ENCODE results near the gene REEP3. TPM values are rescaled to one million over a fixed set of nuclear protein-coding genes. Genes with fewer than 3 reads are reported as not detected.
A peak's percentile ranks its signal among the peaks of the same experiment; 100 is the strongest.

REEP3 gene
- total and polyA plus RNA-seq, 7 experiments from 2014 or later: 1.6 to 21.6 (median 8.1) TPM

- ATAC-seq: no peak
- POLR2A ChIA-PET: interaction anchor here (0.6 kb wide), 2 partner anchors 17 to 300 kb away, joined by 3 read pairs; no protein-coding TSS in a partner anchor
Observed at GRCh38 chr10:63525021-63525420, 3.8 kb downstream of the REEP3 start.

GRCh38 chr10:63527401-63527800 lies 6.2 kb downstream of the REEP3 start:
- Histone ChIP-seq H3K4me1 (ENCODE audit: control insufficient read depth in 2 of 2, insufficient read depth in 2 of 2, low read length in 2 of 2) (peaks cover 0 to 15% of the 10 kb centered on the region in 2 donors), H3K4me3 (ENCODE audit: low read length) (no peak overlapping the region), H3K36me3 (ENCODE audit: control insufficient read depth in 2 of 3, insufficient read depth in 3 of 3, low read length in 3 of 3) (no peaks in the 10 kb centered on the region), H3K9me3 (ENCODE audit: control insufficient read depth in 2 of 3, low read length in 3 of 3) (no peaks in the 10 kb centered on the region), H3K27me3 (ENCODE audit: control insufficient read depth in 2 of 2, insufficient read depth in 2 of 2, low read length in 2 of 2) (no peaks in the 10 kb centered on the region), H3K27ac (ENCODE audit: low read depth, low read length) (no peak overlapping the region)
- Mint-ChIP-seq H3K27me3 (no peaks in the 10 kb centered on the region), H3K4me1 (peaks cover 23 to 58% (median 40%) of the 10 kb centered on the region in 7 donors), H3K36me3 (peaks cover 5 to 20% (median 13%) of the 10 kb centered on the region in 5 donors), H3K9me3 (peaks cover 0 to 6% (median 0%) of the 10 kb centered on the region in 11 donors), H3K27ac (peak overlapping the region in 1 of 9 donors; percentile 54), H3K4me3 (no peak overlapping the region)
- intact Hi-C loops (cut with micrococcal nuclease): loop anchor here in 1 of 2 donors (10.0 kb wide), 1 partner anchor 893 kb away; no protein-coding TSS in a partner anchor
- DNase-seq (no peak), ATAC-seq (no peak)
- CTCF ChIA-PET: interaction anchor here (0.6 kb wide), 1 partner anchor 194 kb away, joined by 3 read pairs; no protein-coding TSS in a partner anchor
- POLR2A ChIA-PET: no interaction called here

More at GRCh38 chr10:63525021-63525420, 3.8 kb downstream of the REEP3 start:
- no peaks in the 10 kb centered on the region for H3K9me3 ChIP-seq (ENCODE audit: control insufficient read depth in 2 of 3, low read length in 3 of 3)
- Mint-ChIP-seq H3K4me1 (peaks cover 27 to 70% (median 52%) of the 10 kb centered on the region in 7 donors), H3K27ac (no peak overlapping the region), H3K27me3 (no peaks in the 10 kb centered on the region), H3K36me3 (peaks cover 5 to 20% (median 13%) of the 10 kb centered on the region in 5 donors), H3K9me3 (peaks cover 0 to 6% (median 0%) of the 10 kb centered on the region in 11 donors), H3K4me3 (no peak overlapping the region)
- CTCF ChIA-PET: interaction anchor here (0.6 to 0.7 kb wide), 2 partner anchors 14 to 308 kb away, joined by 3 to 4 read pairs; no protein-coding TSS in a partner anchor
- intact Hi-C loops (cut with micrococcal nuclease): loop anchor here in 1 of 2 donors (10.0 kb wide), 1 partner anchor 890 kb away; no protein-coding TSS in a partner anchor
- DNase-seq: no peak
- H3K27ac ChIP-seq (ENCODE audit: low read depth, low read length): no peak overlapping the region
- peaks cover 4 to 22% of the 10 kb centered on the region in 2 donors for H3K4me1 ChIP-seq (ENCODE audit: control insufficient read depth in 2 of 2, insufficient read depth in 2 of 2, low read length in 2 of 2)
- H3K4me3 ChIP-seq (ENCODE audit: low read length): no peak overlapping the region
- H3K36me3 ChIP-seq (ENCODE audit: control insufficient read depth in 2 of 3, insufficient read depth in 3 of 3, low read length in 3 of 3): no peaks in the 10 kb centered on the region
- H3K27me3 ChIP-seq (ENCODE audit: control insufficient read depth in 2 of 2, insufficient read depth in 2 of 2, low read length in 2 of 2): no peaks in the 10 kb centered on the region

GRCh38 chr10:63528084-63528744 lies 7.0 kb downstream of the REEP3 start:
- POLR2A ChIA-PET: no interaction called here
- Mint-ChIP-seq H3K27ac (peak overlapping the region in 4 of 9 donors; percentile 6 to 47 (median 17)), H3K27me3 (no peaks in the 10 kb centered on the region), H3K36me3 (peaks cover 5 to 24% (median 13%) of the 10 kb centered on the region in 5 donors), H3K9me3 (peaks cover 0 to 6% (median 0%) of the 10 kb centered on the region in 11 donors), H3K4me3 (peak overlapping the region in 5 of 10 donors; percentile 3 to 27 (median 12)), H3K4me1 (peaks cover 22 to 56% (median 37%) of the 10 kb centered on the region in 7 donors)
- no peak overlapping the region for H3K27ac ChIP-seq (ENCODE audit: low read depth, low read length)
- H3K4me3 ChIP-seq (ENCODE audit: low read length): no peak overlapping the region
- intact Hi-C loops (cut with micrococcal nuclease): loop anchor here in 1 of 2 donors (10.0 kb wide), 1 partner anchor 893 kb away; no protein-coding TSS in a partner anchor
- H3K4me1 ChIP-seq (ENCODE audit: control insufficient read depth in 2 of 2, insufficient read depth in 2 of 2, low read length in 2 of 2): peaks cover 0 to 9% of the 10 kb centered on the region in 2 donors
- ATAC-seq: no peak
- H3K27me3 ChIP-seq (ENCODE audit: control insufficient read depth in 2 of 2, insufficient read depth in 2 of 2, low read length in 2 of 2): no peaks in the 10 kb centered on the region
- CTCF ChIA-PET: no interaction called here
- H3K36me3 ChIP-seq (ENCODE audit: control insufficient read depth in 2 of 3, insufficient read depth in 3 of 3, low read length in 3 of 3): no peaks in the 10 kb centered on the region
- no peak for DNase-seq
- H3K9me3 ChIP-seq (ENCODE audit: control insufficient read depth in 2 of 3, low read length in 3 of 3): no peaks in the 10 kb centered on the region

GRCh38 chr10:63530409-63530808 lies 9.2 kb downstream of the REEP3 start:
- Histone ChIP-seq H3K27me3 (ENCODE audit: control insufficient read depth in 2 of 2, insufficient read depth in 2 of 2, low read length in 2 of 2) (no peaks in the 10 kb centered on the region), H3K4me3 (ENCODE audit: low read length) (no peak overlapping the region), H3K27ac (ENCODE audit: low read depth, low read length) (no peak overlapping the region), H3K9me3 (ENCODE audit: control insufficient read depth in 2 of 3, low read length in 3 of 3) (no peaks in the 10 kb centered on the region), H3K36me3 (ENCODE audit: control insufficient read depth in 2 of 3, insufficient read depth in 3 of 3, low read length in 3 of 3) (no peaks in the 10 kb centered on the region), H3K4me1 (ENCODE audit: control insufficient read depth in 2 of 2, insufficient read depth in 2 of 2, low read length in 2 of 2) (peaks cover 0 to 7% of the 10 kb centered on the region in 2 donors)
- Mint-ChIP-seq H3K9me3 (peaks cover 0 to 6% (median 0%) of the 10 kb centered on the region in 11 donors), H3K27me3 (no peaks in the 10 kb centered on the region), H3K27ac (no peak overlapping the region), H3K36me3 (peaks cover 5 to 24% (median 13%) of the 10 kb centered on the region in 5 donors), H3K4me3 (no peak overlapping the region), H3K4me1 (peaks cover 17 to 40% (median 31%) of the 10 kb centered on the region in 7 donors)
- no peak for ATAC-seq
- DNase-seq: no peak
- intact Hi-C loops (cut with micrococcal nuclease): no loop called here
- ChIA-PET POLR2A (interaction anchor here (1.0 kb wide), 1 partner anchor 10 kb away, joined by 4 read pairs; the partner anchor contains the start of gene REEP3), CTCF (no interaction called here)

GRCh38 chr10:63534723-63535122 lies 13.5 kb downstream of the REEP3 start:
- Mint-ChIP-seq H3K27me3 (no peaks in the 10 kb centered on the region), H3K36me3 (peaks cover 0 to 5% (median 1%) of the 10 kb centered on the region in 5 donors), H3K4me1 (peaks cover 2 to 16% (median 6%) of the 10 kb centered on the region in 7 donors), H3K9me3 (no peaks in the 10 kb centered on the region), H3K27ac (no peak overlapping the region), H3K4me3 (no peak overlapping the region)
- H3K4me3 ChIP-seq (ENCODE audit: low read length): no peak overlapping the region
- H3K36me3 ChIP-seq (ENCODE audit: control insufficient read depth in 2 of 3, insufficient read depth in 3 of 3, low read length in 3 of 3): no peaks in the 10 kb centered on the region
- ATAC-seq: no peak
- no peak for DNase-seq
- intact Hi-C loops (cut with micrococcal nuclease): no loop called here
- no peak overlapping the region for H3K27ac ChIP-seq (ENCODE audit: low read depth, low read length)
- H3K27me3 ChIP-seq (ENCODE audit: control insufficient read depth in 2 of 2, insufficient read depth in 2 of 2, low read length in 2 of 2): no peaks in the 10 kb centered on the region
- CTCF ChIA-PET: no interaction called here
- POLR2A ChIA-PET: no interaction called here
- H3K4me1 ChIP-seq (ENCODE audit: control insufficient read depth in 2 of 2, insufficient read depth in 2 of 2, low read length in 2 of 2): no peaks in the 10 kb centered on the region
- H3K9me3 ChIP-seq (ENCODE audit: control insufficient read depth in 2 of 3, low read length in 3 of 3): no peaks in the 10 kb centered on the region

GRCh38 chr10:63536698-63537097 lies 15.5 kb downstream of the REEP3 start:
- no peak for ATAC-seq
- Mint-ChIP-seq H3K4me1 (peaks cover 2 to 16% (median 6%) of the 10 kb centered on the region in 7 donors), H3K4me3 (no peak overlapping the region), H3K27me3 (no peaks in the 10 kb centered on the region), H3K9me3 (no peaks in the 10 kb centered on the region), H3K27ac (no peak overlapping the region), H3K36me3 (peaks cover 0 to 5% (median 1%) of the 10 kb centered on the region in 5 donors)
- Histone ChIP-seq H3K9me3 (ENCODE audit: control insufficient read depth in 2 of 3, low read length in 3 of 3) (no peaks in the 10 kb centered on the region), H3K4me3 (ENCODE audit: low read length) (no peak overlapping the region), H3K36me3 (ENCODE audit: control insufficient read depth in 2 of 3, insufficient read depth in 3 of 3, low read length in 3 of 3) (no peaks in the 10 kb centered on the region), H3K27me3 (ENCODE audit: control insufficient read depth in 2 of 2, insufficient read depth in 2 of 2, low read length in 2 of 2) (no peaks in the 10 kb centered on the region), H3K27ac (ENCODE audit: low read depth, low read length) (no peak overlapping the region), H3K4me1 (ENCODE audit: control insufficient read depth in 2 of 2, insufficient read depth in 2 of 2, low read length in 2 of 2) (no peaks in the 10 kb centered on the region)
- no peak for DNase-seq
- CTCF ChIA-PET: interaction anchor here (0.6 kb wide), 1 partner anchor 345 kb away, joined by 3 read pairs; no protein-coding TSS in a partner anchor
- intact Hi-C loops (cut with micrococcal nuclease): no loop called here
- POLR2A ChIA-PET: interaction anchor here (0.5 kb wide), 1 partner anchor 14 kb away, joined by 3 read pairs; no protein-coding TSS in a partner anchor
